NB4 (cell line): ENCODE measurements around the gene FHDC1.

Source experiments
- CTCF ChIP-seq: IDR thresholded peaks from one replicate; pipeline ENCODE4 v1.5.1; 2012; ENCODE audit warnings: low read depth, low read length
- POLR2A ChIP-seq: IDR thresholded peaks from 2 replicates; pipeline ENCODE4 v1.6.1; 2011; ENCODE audit warnings: mild to moderate bottlenecking; ENCODE audit not compliant: insufficient read length; ENCODE audit errors: extremely low read depth

GRCh38 chr4:153020457-153020856, 84.3 kb downstream of the FHDC1 start:
- TF ChIP-seq POLR2A: no peak
- no peak for TF ChIP-seq CTCF
